22Rv1 (cell line): ENCODE data around the gene SCUBE3.

Experiments used
- H3K27ac ChIP-seq: fragments of 450-650 bp; 2 replicates; pipeline ENCODE4 v1.5.1; 2017
- CTCF ChIP-seq: fragments of 450-650 bp; IDR thresholded peaks from 2 replicates; pipeline ENCODE4 v1.5.1; 2017; ENCODE audit warnings: mild to moderate bottlenecking
- ZFX ChIP-seq: fragments of 450-650 bp; IDR thresholded peaks from 2 replicates; pipeline ENCODE4 v1.6.1; 2017; ENCODE audit warnings: antibody characterized with exemption, borderline replicate concordance

The SCUBE3 gene

DNA sequence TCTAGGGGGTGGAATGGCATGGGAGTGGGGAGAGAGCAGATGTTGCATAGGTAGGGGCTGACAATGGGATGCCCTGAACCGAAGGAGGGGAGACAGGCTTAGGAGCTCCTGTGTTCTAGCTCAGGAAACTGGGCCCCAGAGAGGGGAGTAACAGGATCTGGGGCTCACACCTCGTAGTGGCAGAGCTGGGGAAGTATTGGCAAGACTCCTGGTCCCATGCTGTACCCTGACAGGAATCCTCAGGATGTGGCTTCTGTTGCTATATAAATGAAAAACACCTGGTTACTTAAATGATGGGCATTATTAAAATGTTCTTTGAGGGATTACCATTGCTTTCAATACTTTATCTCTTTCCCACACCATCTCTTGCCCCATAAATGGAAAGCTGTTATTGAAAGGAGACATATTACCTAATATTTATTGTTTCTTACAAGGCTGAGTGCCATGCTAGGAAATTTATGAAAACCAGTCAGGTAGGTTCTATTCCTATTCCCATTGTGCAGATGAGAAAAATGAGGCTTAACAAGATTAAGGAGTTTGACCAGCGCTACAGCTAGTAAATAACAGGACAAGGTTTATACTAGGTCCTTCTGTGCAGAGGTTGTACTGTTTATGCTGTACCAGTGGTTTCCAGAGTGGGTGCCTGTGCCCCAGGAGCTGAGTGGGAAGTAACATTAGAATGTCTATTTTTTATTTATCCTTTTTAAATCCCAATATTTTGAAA lies 37.3 kb upstream of the SCUBE3 start:
- no peak overlapping the region for H3K27ac ChIP-seq
- no peak for TF ChIP-seq CTCF

DNA sequence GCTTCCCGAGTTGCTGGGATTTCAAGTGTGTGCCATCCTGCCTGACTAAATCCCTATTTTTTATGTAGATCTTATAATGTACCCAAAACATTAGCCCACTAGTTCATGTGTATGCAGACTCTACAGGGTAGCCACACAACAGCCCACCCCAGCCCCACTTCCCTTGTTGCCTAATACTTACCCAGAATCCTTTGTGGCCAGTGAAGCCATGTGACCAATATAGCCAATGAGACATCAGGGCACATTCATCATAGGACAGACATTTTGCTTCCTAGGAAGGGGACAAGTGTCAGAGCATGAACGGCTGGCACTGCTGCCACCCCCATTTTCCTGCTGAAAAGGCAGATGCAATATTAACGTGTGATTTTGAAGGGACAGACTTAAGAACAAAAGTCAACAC lies 36.6 kb upstream of the SCUBE3 start:
- no peak overlapping the region for H3K27ac ChIP-seq
- TF ChIP-seq CTCF (no peak), ZFX (no peak)

- TF ChIP-seq CTCF = no peak
- no peak for TF ChIP-seq ZFX
- no peak overlapping the region for H3K27ac ChIP-seq
Observed at GRCh38 chr6:35177596-35177995, 36.2 kb upstream of the SCUBE3 start.

DNA sequence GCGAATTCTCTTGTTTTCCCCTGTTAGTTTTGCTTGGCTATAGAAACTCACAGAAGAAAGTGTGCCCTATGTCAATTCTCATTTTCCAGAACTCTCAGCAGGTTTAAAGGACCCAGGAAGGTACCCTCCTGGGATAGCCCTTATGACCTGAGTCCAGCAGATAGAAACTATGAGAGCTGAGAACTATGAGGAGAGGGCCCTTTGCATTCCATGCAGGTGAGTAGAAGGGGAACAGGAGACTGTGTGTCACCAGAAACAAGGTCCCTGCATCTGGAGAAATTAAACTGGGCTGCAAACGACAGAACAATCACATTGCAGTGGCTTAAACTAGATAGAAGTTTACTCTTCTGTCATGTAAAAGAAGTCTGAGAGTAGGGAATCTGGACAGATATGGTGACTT lies 35.7 kb upstream of the SCUBE3 start:
- TF ChIP-seq CTCF = no peak
- no peak for TF ChIP-seq ZFX
- no peak overlapping the region for H3K27ac ChIP-seq

- TF ChIP-seq ZFX = no peak
- TF ChIP-seq CTCF = no peak
- H3K27ac ChIP-seq = no peak overlapping the region
Observed at GRCh38 chr6:35178932-35179832, 34.6 kb upstream of the SCUBE3 start.

GRCh38 chr6:35179901-35180535 lies 33.7 kb upstream of the SCUBE3 start:
- no peak overlapping the region for H3K27ac ChIP-seq
- TF ChIP-seq CTCF (no peak), ZFX (no peak)
